Right lung (tissue), 5 donors: ENCODE results near the gene ADGRG3. TPM values are rescaled to one million over a fixed set of nuclear protein-coding genes. Genes with fewer than 3 reads are reported as not detected.
A peak's percentile ranks its signal among the peaks of the same experiment; 100 is the strongest.

Experiments
- DNase-seq, 2 donors: peaks; one replicate each; pipeline ENCODE4 v3.0.0-alpha.2; 2013
- polyA plus RNA-seq, 5 donors: library from polyadenylated mRNA; unstranded; fragments of 120-200 nt; gene quantifications; one replicate each; pipeline versions ENCODE4 v1.2.1 to v1.2.3, GENCODE V29; 2013; ENCODE audit warnings: inconsistent platforms in 1 of 5, low replicate concordance in 1 of 5; ENCODE audit not compliant: insufficient read length in 5 of 5, insufficient read depth in 1 of 5

The ADGRG3 gene
- polyA plus RNA-seq, 5 donors: 0.38 to 1.2 (median 0.86) TPM

- DNase-seq: no peak
Measured at GRCh38 chr16:57630931-57631845, 36.9 kb upstream of the ADGRG3 start.

- DNase-seq: no peak
Measured at GRCh38 chr16:57632568-57632967, 35.5 kb upstream of the ADGRG3 start.

- DNase-seq: no peak
Measured at GRCh38 chr16:57633383-57634064, 34.6 kb upstream of the ADGRG3 start.

- no peak for DNase-seq
Measured at GRCh38 chr16:57634171-57634570, 33.9 kb upstream of the ADGRG3 start.

- no peak for DNase-seq
Measured at GRCh38 chr16:57635266-57636097, 32.6 kb upstream of the ADGRG3 start.

GRCh38 chr16:57636184-57636583, 31.9 kb upstream of the ADGRG3 start:
- DNase-seq: no peak

GRCh38 chr16:57637020-57637419, 31.1 kb upstream of the ADGRG3 start:
- DNase-seq: no peak

- no peak for DNase-seq
Measured at GRCh38 chr16:57637424-57637823, 30.7 kb upstream of the ADGRG3 start.

- no peak for DNase-seq
Measured at GRCh38 chr16:57637965-57638364, 30.1 kb upstream of the ADGRG3 start.

GRCh38 chr16:57638381-57638780, 29.7 kb upstream of the ADGRG3 start:
- no peak for DNase-seq

- DNase-seq: peak; percentile 67 to 75
Measured at GRCh38 chr16:57639172-57639887, 28.8 kb upstream of the ADGRG3 start.

GRCh38 chr16:57640185-57640584, 27.9 kb upstream of the ADGRG3 start:
- no peak for DNase-seq

- no peak for DNase-seq
Measured at GRCh38 chr16:57640612-57641011, 27.5 kb upstream of the ADGRG3 start.

- no peak for DNase-seq
Measured at GRCh38 chr16:57642160-57643135, 25.7 kb upstream of the ADGRG3 start.

GRCh38 chr16:57643147-57643874, 24.8 kb upstream of the ADGRG3 start:
- no peak for DNase-seq

GRCh38 chr16:57643910-57644309, 24.2 kb upstream of the ADGRG3 start:
- DNase-seq: no peak

GRCh38 chr16:57644383-57645014, 23.6 kb upstream of the ADGRG3 start:
- DNase-seq: no peak

- DNase-seq: no peak
Measured at GRCh38 chr16:57645169-57645568, 22.9 kb upstream of the ADGRG3 start.
